PFSK-1 (cell line): ENCODE data around the gene CCDC169.

Source experiments
- FOXP2 ChIP-seq: optimal IDR thresholded peaks from 2 replicates; pipeline ENCODE3; 2011; ENCODE audit warnings: borderline replicate concordance, control low read depth, inconsistent platforms; ENCODE audit not compliant: insufficient read depth; ENCODE audit errors: extremely low read length, extremely low read depth
- POLR2AphosphoS5 ChIP-seq: IDR thresholded peaks from 2 replicates; pipeline ENCODE4 v1.6.1; 2012; ENCODE audit warnings: low read depth, mild to moderate bottlenecking, control low read depth, low read length, moderate library complexity
- SIN3A ChIP-seq: IDR thresholded peaks from 2 replicates; pipeline ENCODE4 v1.6.1; 2012; ENCODE audit warnings: mild to moderate bottlenecking, low read length, moderate library complexity, borderline replicate concordance; ENCODE audit not compliant: insufficient read depth
- TAF1 ChIP-seq: IDR thresholded peaks from 2 replicates; pipeline ENCODE4 v1.6.1; 2012; ENCODE audit warnings: low read length, control low read depth, borderline replicate concordance; ENCODE audit not compliant: insufficient read depth
- TF ChIP-seq, protein P1 (sequence below), 2 experiments: IDR thresholded peaks; 2 replicates each; pipeline versions ENCODE4 v1.6.1 to v1.8.0; 2011 to 2012; ENCODE audit warnings: low read depth in 2 of 2, low read length in 2 of 2, control low read depth in 1 of 2, inconsistent platforms in 1 of 2, mild to moderate bottlenecking in 1 of 2, moderate library complexity in 1 of 2; ENCODE audit not compliant: insufficient read depth in 1 of 2

CCDC169 gene

DNA sequence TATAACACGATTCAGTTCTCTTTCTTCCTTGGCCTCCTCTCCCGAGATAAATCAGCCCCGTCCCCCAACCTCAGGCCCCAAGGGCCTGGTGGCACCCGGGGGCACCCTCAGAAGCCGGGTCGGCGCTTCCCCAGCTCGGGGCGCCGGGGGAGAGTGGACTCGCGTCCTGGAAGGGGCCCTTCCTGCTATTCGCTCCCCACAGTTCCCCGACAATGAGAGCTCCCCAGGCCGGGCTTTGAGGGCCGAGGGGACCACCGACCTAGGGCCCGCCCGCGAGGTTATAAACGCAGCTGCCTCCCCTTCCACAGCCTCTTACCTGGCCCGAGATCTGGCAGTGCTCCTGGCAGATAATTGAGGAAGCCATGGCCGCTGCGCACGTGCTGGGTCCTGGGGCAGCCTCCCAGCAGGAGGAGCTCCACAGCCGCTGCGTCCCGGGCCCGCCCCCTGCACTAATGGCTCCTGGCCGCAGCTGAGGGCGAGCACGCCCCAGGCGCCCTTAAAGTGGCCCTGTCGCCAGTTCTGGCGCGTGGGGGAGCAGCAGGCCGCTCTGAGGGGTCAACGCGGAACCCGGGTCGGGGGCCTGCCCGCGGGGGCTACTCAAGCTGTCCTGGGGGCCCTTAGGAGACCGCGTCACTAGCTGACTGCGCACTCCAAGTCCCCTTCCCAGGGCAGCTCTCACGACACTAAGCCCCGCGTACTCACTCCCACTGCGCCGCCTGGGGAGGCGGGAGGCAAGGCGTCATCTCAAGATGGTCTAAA, 83.3 kb downstream of the CCDC169 start, which contains the start of gene SOHLH2:
Gene SOHLH2, minus strand, starts transcription at position 394 of the 759 bp plus-strand sequence. Its CDS starts 30 bp downstream, at position 364.
- TF ChIP-seq POLR2AphosphoS5 (no peak), TAF1 (no peak), SIN3A (no peak), FOXP2 (no peak)
- TF ChIP-seq, protein P1, sequence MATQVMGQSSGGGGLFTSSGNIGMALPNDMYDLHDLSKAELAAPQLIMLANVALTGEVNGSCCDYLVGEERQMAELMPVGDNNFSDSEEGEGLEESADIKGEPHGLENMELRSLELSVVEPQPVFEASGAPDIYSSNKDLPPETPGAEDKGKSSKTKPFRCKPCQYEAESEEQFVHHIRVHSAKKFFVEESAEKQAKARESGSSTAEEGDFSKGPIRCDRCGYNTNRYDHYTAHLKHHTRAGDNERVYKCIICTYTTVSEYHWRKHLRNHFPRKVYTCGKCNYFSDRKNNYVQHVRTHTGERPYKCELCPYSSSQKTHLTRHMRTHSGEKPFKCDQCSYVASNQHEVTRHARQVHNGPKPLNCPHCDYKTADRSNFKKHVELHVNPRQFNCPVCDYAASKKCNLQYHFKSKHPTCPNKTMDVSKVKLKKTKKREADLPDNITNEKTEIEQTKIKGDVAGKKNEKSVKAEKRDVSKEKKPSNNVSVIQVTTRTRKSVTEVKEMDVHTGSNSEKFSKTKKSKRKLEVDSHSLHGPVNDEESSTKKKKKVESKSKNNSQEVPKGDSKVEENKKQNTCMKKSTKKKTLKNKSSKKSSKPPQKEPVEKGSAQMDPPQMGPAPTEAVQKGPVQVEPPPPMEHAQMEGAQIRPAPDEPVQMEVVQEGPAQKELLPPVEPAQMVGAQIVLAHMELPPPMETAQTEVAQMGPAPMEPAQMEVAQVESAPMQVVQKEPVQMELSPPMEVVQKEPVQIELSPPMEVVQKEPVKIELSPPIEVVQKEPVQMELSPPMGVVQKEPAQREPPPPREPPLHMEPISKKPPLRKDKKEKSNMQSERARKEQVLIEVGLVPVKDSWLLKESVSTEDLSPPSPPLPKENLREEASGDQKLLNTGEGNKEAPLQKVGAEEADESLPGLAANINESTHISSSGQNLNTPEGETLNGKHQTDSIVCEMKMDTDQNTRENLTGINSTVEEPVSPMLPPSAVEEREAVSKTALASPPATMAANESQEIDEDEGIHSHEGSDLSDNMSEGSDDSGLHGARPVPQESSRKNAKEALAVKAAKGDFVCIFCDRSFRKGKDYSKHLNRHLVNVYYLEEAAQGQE (IDR thresholded peaks at IDR 0.05; ENCODE audit: insufficient read depth in 1 of 2, low read depth in 2 of 2, low read length in 2 of 2): no peak

DNA sequence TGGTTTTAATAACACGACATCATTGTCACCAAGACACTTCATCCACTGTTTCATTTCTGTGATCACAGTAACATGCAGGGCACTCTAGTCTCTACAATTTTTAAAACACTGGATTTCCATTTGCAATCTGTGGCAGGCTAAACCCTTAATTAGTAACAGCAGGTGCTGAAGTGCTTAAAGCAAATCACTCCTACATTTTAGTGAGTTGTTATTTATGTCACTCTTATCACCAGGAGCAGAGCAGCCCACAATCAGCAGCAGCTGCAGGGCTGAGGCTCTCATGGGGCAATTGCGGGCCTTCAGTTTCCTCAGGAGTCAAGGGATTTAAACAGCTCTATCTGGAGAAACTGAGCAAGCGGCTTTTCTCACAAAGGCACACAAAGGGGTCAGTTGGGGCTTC, 84.8 kb downstream of the CCDC169 start:
- TF ChIP-seq TAF1: no peak
- no peak for TF ChIP-seq FOXP2
- TF ChIP-seq POLR2AphosphoS5: no peak
- TF ChIP-seq, protein P1 (IDR thresholded peaks at IDR 0.05; ENCODE audit: insufficient read depth in 1 of 2, low read depth in 2 of 2, low read length in 2 of 2): no peak

DNA sequence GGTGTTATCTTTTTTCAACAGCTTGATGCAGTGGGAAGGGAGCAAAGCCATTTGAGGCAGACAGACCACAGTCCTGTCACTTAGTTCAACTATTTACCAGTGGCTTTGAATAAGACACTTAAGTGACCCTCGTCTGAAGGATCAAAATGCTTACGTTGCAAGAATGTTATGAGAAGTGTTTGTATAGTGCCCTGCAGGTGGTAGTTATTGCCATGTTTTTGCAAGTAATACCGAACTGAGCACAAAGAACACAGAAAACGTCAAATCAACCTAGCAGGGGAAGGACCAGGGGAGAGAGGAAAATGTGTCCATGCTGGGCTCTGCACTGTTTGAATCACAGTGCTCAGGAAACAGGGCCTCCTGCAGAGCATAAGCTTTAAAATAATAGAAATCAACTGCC, 86.0 kb downstream of the CCDC169 start:
- TF ChIP-seq, protein P1 (IDR thresholded peaks at IDR 0.05; ENCODE audit: insufficient read depth in 1 of 2, low read depth in 2 of 2, low read length in 2 of 2): no peak
- no peak for TF ChIP-seq POLR2AphosphoS5
- no peak for TF ChIP-seq TAF1
- TF ChIP-seq FOXP2: no peak

DNA sequence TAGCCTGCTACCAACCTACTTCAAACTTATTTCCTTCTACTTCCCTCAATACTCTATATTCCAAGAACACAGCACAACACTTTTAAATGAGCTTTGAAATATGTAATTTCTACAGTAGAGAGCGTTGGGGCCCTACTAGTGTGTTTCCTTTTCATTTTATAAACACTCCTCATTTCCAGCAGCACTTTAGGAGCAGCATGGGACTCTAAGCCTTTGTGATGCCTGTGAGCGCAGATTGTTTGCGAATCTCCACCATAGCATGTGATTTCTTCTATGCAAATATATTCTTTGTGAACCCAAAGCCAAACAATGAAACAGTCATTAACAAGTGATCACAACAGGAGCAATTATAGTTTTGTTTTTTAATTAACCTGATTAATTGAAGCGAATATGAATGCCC, 86.9 kb downstream of the CCDC169 start:
- TF ChIP-seq FOXP2: no peak
- no peak for TF ChIP-seq SIN3A
- no peak for TF ChIP-seq TAF1
- no peak for TF ChIP-seq POLR2AphosphoS5
- TF ChIP-seq, protein P1 (IDR thresholded peaks at IDR 0.05; ENCODE audit: insufficient read depth in 1 of 2, low read depth in 2 of 2, low read length in 2 of 2): no peak
